HTERT RPE-1 (cell line): ENCODE data around the gene MGAT5.
"Not testable (repeated sequence)": the region's sequence is repeated elsewhere in the genome, so short reads cannot be mapped to it uniquely, and the experiment has no call there.

Experiments
- in situ Hi-C: fragments of 300-500 bp; cut with MboI; formaldehyde crosslinking; loops from 4 replicates; pipeline ENCODE4 v1.14.3; 2020; ENCODE audit warnings: low sequenced_read_pairs

The MGAT5 gene

GRCh38 chr2:134459706-134460406, 206.0 kb downstream of the MGAT5 start:
- in situ Hi-C loops = no loop called here

DNA sequence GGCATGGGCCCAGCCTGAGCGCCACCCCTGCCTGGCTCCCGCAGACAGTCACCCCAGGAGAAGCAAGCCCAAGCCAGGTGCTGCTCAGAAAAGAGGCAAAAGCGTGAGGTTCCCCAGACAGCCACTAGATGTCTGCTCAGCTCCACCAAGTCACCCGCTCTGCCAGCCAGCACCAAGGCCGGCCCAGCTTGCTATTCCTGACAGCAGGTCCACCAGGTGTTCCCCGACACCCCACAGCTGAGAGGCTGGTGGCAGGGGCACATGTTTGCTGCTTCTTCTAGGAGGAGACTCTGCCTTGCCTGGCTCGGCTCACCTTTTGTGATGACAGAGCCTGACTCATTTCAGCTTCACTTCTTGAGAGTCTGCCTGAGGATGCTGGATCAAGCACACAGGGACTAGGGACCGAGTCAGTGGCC, 206.7 kb downstream of the MGAT5 start:
- in situ Hi-C loops = no loop called here

- in situ Hi-C loops = no loop called here
These were observed 207.6 kb downstream of the MGAT5 start for GRCh38 chr2:134461511-134461910.

GRCh38 chr2:134462275-134462674, 208.4 kb downstream of the MGAT5 start:
- in situ Hi-C loops = no loop called here

GRCh38 chr2:134462791-134463698, 209.2 kb downstream of the MGAT5 start:
- in situ Hi-C loops = no loop called here

DNA sequence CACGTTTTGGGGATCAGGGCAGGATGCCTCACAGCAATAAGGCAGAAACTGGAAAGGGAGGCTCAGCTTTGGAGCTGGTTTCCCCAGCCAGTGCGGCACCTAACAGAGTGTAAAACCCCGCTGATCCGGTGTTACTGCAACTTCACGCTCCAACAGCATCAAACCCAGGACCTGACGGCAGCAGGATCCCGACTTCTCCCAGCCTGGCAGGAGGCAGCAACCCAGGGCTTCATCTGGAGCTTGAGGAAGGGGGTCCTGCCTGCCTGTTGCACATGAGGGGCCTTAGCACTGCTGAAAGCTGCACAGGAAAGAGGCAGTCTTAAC, 209.8 kb downstream of the MGAT5 start:
- in situ Hi-C loops = no loop called here

GRCh38 chr2:134465228-134466105, 211.6 kb downstream of the MGAT5 start:
- in situ Hi-C loops = no loop called here

GRCh38 chr2:134466141-134466540, 212.3 kb downstream of the MGAT5 start:
- in situ Hi-C loops = no loop called here

- in situ Hi-C loops = no loop called here
These were observed 214.3 kb downstream of the MGAT5 start for GRCh38 chr2:134468164-134468563.

- in situ Hi-C loops = no loop called here
These were observed 214.9 kb downstream of the MGAT5 start for GRCh38 chr2:134468776-134469175.

DNA sequence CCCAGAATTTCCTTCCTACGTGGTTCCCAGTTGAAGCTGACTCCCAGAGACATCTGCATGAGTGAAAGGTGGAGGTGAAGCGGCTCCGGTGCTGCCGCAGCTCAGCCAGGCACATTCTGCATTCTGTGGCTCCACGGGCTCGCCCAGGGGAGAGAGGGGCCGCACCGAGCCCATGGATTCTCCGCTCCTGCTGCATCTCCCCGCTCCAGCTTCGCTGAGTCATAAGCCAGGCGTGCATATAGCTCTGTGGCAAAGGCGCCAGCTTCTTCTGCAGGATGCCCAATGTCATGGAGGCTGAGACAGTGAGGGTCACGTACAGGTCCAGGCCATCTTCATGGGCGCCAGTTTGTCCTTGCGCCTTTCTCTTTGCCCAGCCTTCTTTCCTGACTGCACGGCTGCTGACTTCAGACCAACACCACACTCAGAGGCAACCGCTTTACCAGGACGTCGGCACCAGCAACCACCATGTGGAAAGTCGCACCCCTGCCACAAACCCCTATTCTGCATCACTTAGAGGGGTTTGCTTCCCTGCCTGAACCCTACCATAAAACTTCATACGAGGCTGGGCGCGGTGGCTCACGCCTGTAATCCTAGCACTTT, 215.7 kb downstream of the MGAT5 start:
- in situ Hi-C loops = no loop called here

DNA sequence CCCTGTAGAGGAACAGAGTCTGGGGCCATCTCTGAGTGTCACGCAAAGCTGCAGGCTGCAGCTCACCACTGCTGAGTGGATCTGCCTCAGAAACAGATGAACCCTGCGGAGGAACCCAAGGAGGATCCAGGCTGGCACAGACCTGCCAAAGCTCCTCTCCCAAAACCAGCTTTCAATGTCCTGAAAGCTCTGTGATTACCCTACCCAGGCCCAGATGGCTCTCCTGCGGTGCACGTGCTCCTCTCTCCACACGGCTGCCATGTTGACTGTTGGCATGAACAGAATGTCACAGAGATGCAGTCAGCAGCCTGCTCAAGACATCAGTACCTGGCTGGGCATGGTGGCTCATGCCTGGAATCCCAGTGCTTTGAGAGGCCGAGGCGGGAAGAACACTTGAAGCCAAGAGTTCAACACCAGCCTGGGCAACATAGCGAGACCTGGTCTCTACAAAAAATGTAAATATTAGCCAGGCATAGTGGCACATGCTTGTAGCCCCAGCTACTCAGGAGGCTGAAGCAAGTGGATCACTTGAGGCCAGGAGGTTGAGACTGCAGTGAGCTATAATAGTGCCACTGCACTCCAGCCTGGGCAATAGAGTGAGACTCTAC, 216.8 kb downstream of the MGAT5 start:
- in situ Hi-C loops = no loop called here

DNA sequence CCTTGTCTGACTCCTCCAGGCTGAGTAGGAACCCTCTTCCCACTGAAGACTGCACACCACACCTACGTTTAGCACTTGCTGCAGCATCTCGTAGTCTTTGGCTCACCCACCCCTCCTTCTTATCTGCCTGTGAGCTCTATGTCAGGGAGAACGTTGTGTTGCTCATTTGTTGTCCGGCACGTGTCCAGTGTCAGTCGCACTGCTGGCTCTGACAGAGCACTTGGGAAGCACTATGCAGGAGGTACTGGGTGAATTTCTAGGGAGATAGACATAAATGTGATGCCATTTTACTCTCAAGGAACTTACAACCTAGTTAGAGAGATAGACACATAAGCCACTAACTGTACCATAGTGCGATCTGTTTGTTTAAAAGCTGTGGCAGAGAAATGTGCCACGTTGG, 223.1 kb downstream of the MGAT5 start:
- in situ Hi-C loops = not testable (repeated sequence)

DNA sequence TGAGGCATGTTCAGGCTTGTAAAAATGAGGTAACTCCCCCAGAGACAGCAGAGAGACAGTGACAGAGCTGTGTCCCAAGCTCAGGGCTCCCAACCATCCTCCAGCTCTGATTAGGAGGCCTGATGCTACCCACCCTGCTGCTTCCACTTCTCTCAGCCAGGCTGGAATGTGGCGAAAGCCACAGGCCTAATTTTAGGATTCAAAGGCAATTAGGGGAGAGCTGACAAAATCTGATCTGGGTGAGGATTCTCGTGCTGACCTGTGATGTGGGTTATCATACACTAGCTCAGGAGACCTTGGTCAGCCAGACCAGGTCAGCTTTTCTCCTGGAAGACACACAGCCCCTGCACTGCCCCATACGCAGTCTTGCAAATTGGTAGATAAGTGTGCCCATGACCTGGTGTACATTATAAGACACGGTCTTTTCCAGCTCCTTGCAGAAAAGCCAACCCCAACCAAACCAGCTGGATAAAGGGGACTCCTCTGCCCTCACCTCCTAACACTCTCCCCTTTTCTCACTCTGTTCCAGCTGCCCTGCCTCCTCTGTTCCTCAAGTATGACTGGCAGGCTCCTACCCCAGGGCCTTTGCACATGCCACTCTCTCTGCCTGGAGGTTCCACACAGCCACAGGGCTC, 225.9 kb downstream of the MGAT5 start:
- in situ Hi-C loops = no loop called here

DNA sequence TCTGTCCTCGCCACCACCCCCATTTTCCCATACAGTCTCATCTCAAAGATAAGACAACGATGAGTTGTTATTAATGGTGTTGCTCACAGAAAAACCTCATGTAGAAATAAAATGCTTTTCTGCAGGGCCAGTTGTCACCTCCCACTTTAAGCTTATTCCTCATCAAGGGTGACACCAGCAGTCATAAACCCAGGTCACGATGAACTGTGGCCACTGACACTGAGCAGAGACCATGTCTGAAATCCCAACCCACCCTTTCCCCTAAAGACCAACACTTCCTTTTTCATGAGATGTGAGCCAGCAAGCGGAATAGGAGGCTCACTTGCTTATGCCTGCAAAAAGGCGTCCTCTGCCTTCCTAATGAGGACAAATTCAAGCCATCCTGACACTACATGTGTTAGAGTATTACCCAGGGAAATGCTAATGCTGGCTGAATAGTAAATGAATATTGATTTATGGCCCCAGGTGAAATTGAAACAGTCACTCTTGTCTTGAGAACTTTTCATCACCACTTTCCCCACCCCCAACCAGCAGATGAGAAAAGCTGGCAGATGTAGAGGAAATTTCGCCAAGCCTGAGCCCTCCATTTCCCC, 228.4 kb downstream of the MGAT5 start:
- in situ Hi-C loops = no loop called here

DNA sequence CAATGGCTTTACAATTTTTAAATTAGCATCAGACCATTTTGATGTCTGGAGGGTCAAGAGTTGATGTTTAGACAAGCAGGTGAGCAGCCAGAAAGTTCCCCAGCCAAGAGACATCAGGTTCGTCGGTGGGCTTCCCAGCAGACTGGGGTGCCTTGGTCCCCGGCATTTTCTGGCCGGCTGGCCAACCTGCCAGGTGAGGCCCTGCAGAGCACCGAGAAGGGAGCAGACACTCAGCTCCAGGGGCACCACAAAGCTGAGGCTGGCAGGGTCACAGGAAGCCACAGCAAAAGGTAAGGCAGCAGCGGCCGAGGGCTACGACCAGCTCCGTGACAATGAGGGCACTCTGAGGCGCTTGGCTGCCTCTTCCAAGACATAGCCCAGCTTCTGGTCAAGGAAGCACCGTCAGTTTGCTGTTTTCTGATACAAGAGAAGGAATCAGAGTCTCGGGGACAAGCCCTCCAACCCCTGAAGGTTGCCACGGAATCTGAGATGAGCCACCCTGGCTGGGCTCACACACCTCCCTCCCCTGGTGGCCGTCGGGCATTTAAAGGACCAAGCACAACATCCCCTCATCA, 229.0 kb downstream of the MGAT5 start:
- in situ Hi-C loops = no loop called here

GRCh38 chr2:134489732-134490384, 236.0 kb downstream of the MGAT5 start:
- in situ Hi-C loops = no loop called here

DNA sequence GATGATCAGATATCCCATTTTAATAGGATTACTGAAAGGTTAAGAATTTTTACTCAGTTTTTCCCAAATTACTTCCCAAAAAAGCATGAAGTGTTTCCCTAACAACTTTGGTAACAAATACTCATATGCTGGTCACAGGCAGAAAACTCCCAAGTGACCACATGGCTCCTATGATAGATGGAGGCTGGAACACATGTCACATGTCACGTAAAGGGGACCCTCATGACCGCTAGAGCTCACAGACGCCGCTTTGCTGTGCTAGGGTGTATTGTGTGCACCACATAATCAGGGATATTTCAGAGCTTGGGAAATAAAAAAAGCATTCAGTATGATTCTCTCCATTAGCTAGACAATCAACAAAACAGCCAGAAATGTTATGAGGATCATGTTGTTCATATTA, 236.7 kb downstream of the MGAT5 start:
- in situ Hi-C loops = no loop called here

GRCh38 chr2:134491022-134491421, 237.2 kb downstream of the MGAT5 start:
- in situ Hi-C loops = no loop called here
